ENCODE results near the gene CAPZB. TPM values are rescaled to one million over a fixed set of nuclear protein-coding genes. Genes with fewer than 3 reads are reported as not detected.

Gene CAPZB
- total RNA-seq, 3 donors from 2014 or later = 112 to 114 (median 113) TPM

GRCh38 chr1:19346026-19346425 lies 139.3 kb downstream of the CAPZB start:
- DNase-seq (ENCODE audit: low spot score in 2 of 2) = no peak
- H3K4me3 ChIP-seq = no peak overlapping the region
- no peak overlapping the region for H3K27ac ChIP-seq
- intact Hi-C loops (cut with DNase I; ENCODE audit: low total_unique reads) = loop anchor here (10.0 kb wide), 1 partner anchor 309 kb away; no protein-coding TSS in a partner anchor
- no peaks in the 10 kb centered on the region for H3K9me3 ChIP-seq
- no peaks in the 10 kb centered on the region for H3K36me3 ChIP-seq
- no peak for TF ChIP-seq POLR2A (IDR thresholded peaks at IDR 0.05)
- no peak for TF ChIP-seq CTCF (IDR thresholded peaks at IDR 0.05)
- H3K4me1 ChIP-seq = peaks cover 4 to 6% of the 10 kb centered on the region in 2 donors
- no peaks in the 10 kb centered on the region for H3K27me3 ChIP-seq

- no peak overlapping the region for H3K27ac ChIP-seq
- no peak overlapping the region for H3K4me3 ChIP-seq
- intact Hi-C loops (cut with DNase I; ENCODE audit: low total_unique reads) = loop anchor here (10.0 kb wide), 1 partner anchor 309 kb away; no protein-coding TSS in a partner anchor
- TF ChIP-seq CTCF (IDR thresholded peaks at IDR 0.05) (no peak), POLR2A (IDR thresholded peaks at IDR 0.05) (no peak)
- H3K36me3 ChIP-seq = no peaks in the 10 kb centered on the region
- H3K4me1 ChIP-seq = peaks cover 4 to 6% of the 10 kb centered on the region in 2 donors
- H3K9me3 ChIP-seq = no peaks in the 10 kb centered on the region
- H3K27me3 ChIP-seq = no peaks in the 10 kb centered on the region
- DNase-seq (ENCODE audit: low spot score in 2 of 2) = no peak
Observed at GRCh38 chr1:19345391-19345790, 139.9 kb downstream of the CAPZB start.

- intact Hi-C loops (cut with DNase I; ENCODE audit: low total_unique reads) = loop anchor here (10.0 kb wide), 1 partner anchor 310 kb away; no protein-coding TSS in a partner anchor
- H3K36me3 ChIP-seq = no peaks in the 10 kb centered on the region
Observed at GRCh38 chr1:19344831-19345230, 140.5 kb downstream of the CAPZB start.

GRCh38 chr1:19344372-19344810 lies 140.9 kb downstream of the CAPZB start:
- intact Hi-C loops (cut with DNase I; ENCODE audit: low total_unique reads) = loop anchor here (10.0 kb wide), 1 partner anchor 310 kb away; no protein-coding TSS in a partner anchor
- Histone ChIP-seq H3K27me3 (no peaks in the 10 kb centered on the region), H3K4me1 (peaks cover 4 to 6% of the 10 kb centered on the region in 2 donors), H3K36me3 (no peaks in the 10 kb centered on the region), H3K4me3 (no peak overlapping the region), H3K9me3 (no peaks in the 10 kb centered on the region), H3K27ac (peak overlapping the region; percentile 25 to 50)
- DNase-seq (ENCODE audit: low spot score in 2 of 2) = peak; percentile 50 to 68
- TF ChIP-seq CTCF (IDR thresholded peaks at IDR 0.05) (peak; percentile 87 to 96 (median 93)), POLR2AphosphoS5 (IDR thresholded peaks at IDR 0.05) (no peak), POLR2A (IDR thresholded peaks at IDR 0.05) (no peak)

More at GRCh38 chr1:19344831-19345230, 140.5 kb downstream of the CAPZB start:
- DNase-seq (ENCODE audit: low spot score in 2 of 2) = no peak
- Histone ChIP-seq H3K27me3 (no peaks in the 10 kb centered on the region), H3K27ac (peak overlapping the region; percentile 25 to 50), H3K4me3 (no peak overlapping the region), H3K9me3 (no peaks in the 10 kb centered on the region), H3K4me1 (peaks cover 4 to 6% of the 10 kb centered on the region in 2 donors)
- TF ChIP-seq POLR2AphosphoS5 (IDR thresholded peaks at IDR 0.05) (no peak), POLR2A (IDR thresholded peaks at IDR 0.05) (no peak), CTCF (IDR thresholded peaks at IDR 0.05) (no peak)

- no peak for TF ChIP-seq POLR2AphosphoS5 (IDR thresholded peaks at IDR 0.05)
- TF ChIP-seq POLR2A (IDR thresholded peaks at IDR 0.05) = no peak
- TF ChIP-seq CTCF (IDR thresholded peaks at IDR 0.05) = no peak
- Histone ChIP-seq H3K27ac (peak overlapping the region in 1 of 2 donors; percentile 58), H3K36me3 (no peaks in the 10 kb centered on the region), H3K9me3 (no peaks in the 10 kb centered on the region), H3K27me3 (no peaks in the 10 kb centered on the region), H3K4me1 (peaks cover 4 to 6% of the 10 kb centered on the region in 2 donors), H3K4me3 (no peak overlapping the region)
- DNase-seq (ENCODE audit: low spot score in 2 of 2) = no peak
- intact Hi-C loops (cut with DNase I; ENCODE audit: low total_unique reads) = loop anchor here (10.0 kb wide), 1 partner anchor 311 kb away; no protein-coding TSS in a partner anchor
Observed at GRCh38 chr1:19343617-19344350, 141.6 kb downstream of the CAPZB start.

All from breast epithelium (tissue), 4 donors.